Lung (tissue), 12 donors: ENCODE measurements around the gene FBLIM1. TPM values are rescaled to one million over a fixed set of nuclear protein-coding genes. Genes with fewer than 3 reads are reported as not detected.
A peak's percentile ranks its signal among the peaks of the same experiment; 100 is the strongest.

Source experiments
- ATAC-seq: fragments of 200-7000 bp; cut with Tn5 transposase; one replicate; pipeline ENCODE4 v1.9.1; 2020; ENCODE audit warnings: moderate number of reproducible peaks; ENCODE audit not compliant: insufficient read depth, low FRiP score
- DNase-seq, 3 donors: peaks; one replicate each; pipeline ENCODE4 v3.0.0-alpha.2; 2013 to 2017
- H3K27ac ChIP-seq, 2 donors: one replicate each; pipeline ENCODE4 v1.5.1; 2013; ENCODE audit warnings: mild to moderate bottlenecking in 2 of 2, moderate library complexity in 2 of 2, control low read depth in 1 of 2, inconsistent platforms in 1 of 2, low read depth in 1 of 2, low read length in 1 of 2
- H3K27me3 ChIP-seq, 3 donors: one replicate each; pipeline ENCODE4 v1.5.1; 2013; ENCODE audit warnings: low read length in 2 of 3; ENCODE audit not compliant: control insufficient read depth in 3 of 3, insufficient read depth in 3 of 3
- H3K36me3 ChIP-seq, 4 donors: one replicate each; pipeline ENCODE4 v1.5.1; 2013; ENCODE audit warnings: low read length in 4 of 4, mild to moderate bottlenecking in 1 of 4, moderate library complexity in 1 of 4; ENCODE audit not compliant: control insufficient read depth in 4 of 4, insufficient read depth in 4 of 4
- H3K4me1 ChIP-seq, 5 donors: one replicate each; pipeline ENCODE4 v1.5.1; 2013; ENCODE audit warnings: low read length in 5 of 5, mild to moderate bottlenecking in 2 of 5, moderate library complexity in 1 of 5; ENCODE audit not compliant: control insufficient read depth in 5 of 5, insufficient read depth in 5 of 5
- H3K4me3 ChIP-seq: one replicate; pipeline ENCODE4 v1.5.1; 2013; ENCODE audit warnings: mild to moderate bottlenecking, control low read depth, moderate library complexity
- H3K9ac ChIP-seq, 2 donors: one replicate each; pipeline ENCODE4 v1.5.1; 2013; ENCODE audit warnings: low read length in 2 of 2, control low read depth in 1 of 2; ENCODE audit not compliant: insufficient read depth in 1 of 2
- H3K9me3 ChIP-seq, 4 donors: one replicate each; pipeline ENCODE4 v1.5.1; 2013; ENCODE audit warnings: low read length in 3 of 4, mild to moderate bottlenecking in 1 of 4, moderate library complexity in 1 of 4; ENCODE audit not compliant: control insufficient read depth in 4 of 4, insufficient read depth in 3 of 4
- WGBS, 2 donors: extraction: QIAGEN DNeasy Blood & Tissue Kit; methylation state at CpG; one replicate each; pipeline ENCODE4 v1.1.7; 2013; 5-methylcytosine and 5-hydroxymethylcytosine counted together
- polyA plus RNA-seq, 2 donors: library from polyadenylated mRNA; stranded (reverse); fragments of 200-250 nt; gene quantifications; one replicate each; pipeline ENCODE4 v1.2.1, GENCODE V29; 2013
- total RNA-seq, 2 donors: library from RNA; depleted of rRNA in 1 of 2; stranded (reverse); fragments of >200 nt in 1 of 2; gene quantifications; one replicate each; pipeline ENCODE4 v1.2.1, GENCODE V29; 2014 to 2021
- TF ChIP-seq, protein P1 (sequence below): IDR thresholded peaks from 2 replicates; pipeline ENCODE4 v1.5.1; 2012; ENCODE audit warnings: mild to moderate bottlenecking; ENCODE audit errors: control extremely low read depth, extremely low read depth
- donor health status: control.
- donor health status: control.
- donor health status: Bipolar disorder and iron deficiency.
- donor health status: healthy.
- donor health status: DM: yes; HTN: yes; CAD: no.

FBLIM1 gene
- total and polyA plus RNA-seq, 4 donors, result 15.8 to 55.0 (median 31.8) TPM

- WGBS, 2 donors, result 88 to 94% methylated on average over 12 of the region's 12 CpGs
- H3K27ac ChIP-seq, result no peak overlapping the region
- TF ChIP-seq, protein P1, sequence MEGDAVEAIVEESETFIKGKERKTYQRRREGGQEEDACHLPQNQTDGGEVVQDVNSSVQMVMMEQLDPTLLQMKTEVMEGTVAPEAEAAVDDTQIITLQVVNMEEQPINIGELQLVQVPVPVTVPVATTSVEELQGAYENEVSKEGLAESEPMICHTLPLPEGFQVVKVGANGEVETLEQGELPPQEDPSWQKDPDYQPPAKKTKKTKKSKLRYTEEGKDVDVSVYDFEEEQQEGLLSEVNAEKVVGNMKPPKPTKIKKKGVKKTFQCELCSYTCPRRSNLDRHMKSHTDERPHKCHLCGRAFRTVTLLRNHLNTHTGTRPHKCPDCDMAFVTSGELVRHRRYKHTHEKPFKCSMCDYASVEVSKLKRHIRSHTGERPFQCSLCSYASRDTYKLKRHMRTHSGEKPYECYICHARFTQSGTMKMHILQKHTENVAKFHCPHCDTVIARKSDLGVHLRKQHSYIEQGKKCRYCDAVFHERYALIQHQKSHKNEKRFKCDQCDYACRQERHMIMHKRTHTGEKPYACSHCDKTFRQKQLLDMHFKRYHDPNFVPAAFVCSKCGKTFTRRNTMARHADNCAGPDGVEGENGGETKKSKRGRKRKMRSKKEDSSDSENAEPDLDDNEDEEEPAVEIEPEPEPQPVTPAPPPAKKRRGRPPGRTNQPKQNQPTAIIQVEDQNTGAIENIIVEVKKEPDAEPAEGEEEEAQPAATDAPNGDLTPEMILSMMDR, result no peak
- no peaks in the 10 kb centered on the region for H3K36me3 ChIP-seq
- no peaks in the 10 kb centered on the region for H3K9me3 ChIP-seq
- ATAC-seq (no peak), DNase-seq (no peak)
- H3K27me3 ChIP-seq, result no peaks in the 10 kb centered on the region
- H3K9ac ChIP-seq, result no peak overlapping the region
- H3K4me3 ChIP-seq, result no peak overlapping the region
- peaks cover 0 to 25% (median 19%) of the 10 kb centered on the region in 5 donors for H3K4me1 ChIP-seq
Observed at GRCh38 chr1:15750924-15751323, 7.7 kb upstream of the FBLIM1 start.

GRCh38 chr1:15751717-15752116 lies 6.9 kb upstream of the FBLIM1 start:
- Histone ChIP-seq H3K4me1 (peaks cover 0 to 32% (median 19%) of the 10 kb centered on the region in 5 donors), H3K27ac (no peak overlapping the region), H3K9ac (no peak overlapping the region), H3K4me3 (no peak overlapping the region), H3K36me3 (no peaks in the 10 kb centered on the region), H3K27me3 (no peaks in the 10 kb centered on the region), H3K9me3 (no peaks in the 10 kb centered on the region)
- WGBS, 2 donors, result 87 to 88% methylated on average over 10 of the region's 10 CpGs
- TF ChIP-seq, protein P1, result no peak
- ATAC-seq (no peak), DNase-seq (no peak)

DNA sequence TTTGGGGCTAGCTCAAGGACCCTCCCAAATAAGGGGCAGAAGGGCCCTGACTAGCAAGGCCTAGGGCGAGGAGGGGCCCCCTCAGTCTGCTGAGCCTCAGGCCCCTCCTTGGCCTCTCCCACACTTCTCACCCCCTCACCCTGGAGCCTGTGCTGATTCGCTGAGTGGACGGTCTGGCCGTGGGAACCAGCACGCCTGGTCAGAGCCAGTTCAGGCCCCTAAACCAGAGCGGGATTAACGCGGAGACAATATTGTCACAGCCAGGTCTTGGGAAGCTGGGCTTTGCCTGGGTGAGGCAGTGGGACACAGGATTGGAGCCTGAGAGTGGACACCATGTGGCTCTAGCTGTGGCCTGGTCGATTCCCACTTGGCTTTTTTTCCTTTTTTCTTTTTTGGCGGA lies 4.8 kb upstream of the FBLIM1 start:
- 84 to 93% methylated on average over 10 of the region's 10 CpGs for WGBS, 2 donors
- TF ChIP-seq, protein P1, result no peak

GRCh38 chr1:15755021-15755645 lies 3.5 kb upstream of the FBLIM1 start:
- 94 to 95% methylated on average over 2 of the region's 2 CpGs for WGBS, 2 donors
- no peak overlapping the region for H3K4me3 ChIP-seq
- DNase-seq (no peak), ATAC-seq (no peak)
- no peaks in the 10 kb centered on the region for H3K36me3 ChIP-seq
- H3K9ac ChIP-seq, result no peak overlapping the region
- no peaks in the 10 kb centered on the region for H3K27me3 ChIP-seq
- TF ChIP-seq, protein P1, result no peak
- H3K9me3 ChIP-seq, result no peaks in the 10 kb centered on the region
- H3K4me1 ChIP-seq, result peaks cover 0 to 18% (median 11%) of the 10 kb centered on the region in 5 donors
- H3K27ac ChIP-seq, result no peak overlapping the region

More for the DNA sequence above, 4.8 kb upstream of the FBLIM1 start:
- peak in 1 of 3 donors; percentile 27 for DNase-seq
- Histone ChIP-seq H3K9ac (no peak overlapping the region), H3K36me3 (no peaks in the 10 kb centered on the region), H3K9me3 (no peaks in the 10 kb centered on the region), H3K27ac (no peak overlapping the region), H3K4me1 (peaks cover 0 to 32% (median 19%) of the 10 kb centered on the region in 5 donors), H3K4me3 (no peak overlapping the region), H3K27me3 (no peaks in the 10 kb centered on the region)
- ATAC-seq, result no peak
